HEK293 (cell line): ENCODE measurements around the gene ALG10.
"Not testable (repeated sequence)": the region's sequence is repeated elsewhere in the genome, so short reads cannot be mapped to it uniquely, and the experiment has no call there.

Experiments
- SETDB1 ChIP-seq: IDR thresholded peaks from one replicate; pipeline ENCODE4 v1.6.1; 2017; ENCODE audit warnings: mild to moderate bottlenecking, low read length, moderate library complexity, mixed read lengths; ENCODE audit not compliant: insufficient read length
- ZNF324 ChIP-seq: fragments of 450-650 bp; formaldehyde crosslinking; IDR thresholded peaks from 2 replicates; pipeline ENCODE4 v1.5.1; 2016; ENCODE audit warnings: missing biosample characterization, missing genetic modification characterization
- TF ChIP-seq, protein P1 (sequence below): fragments of 450-650 bp; formaldehyde crosslinking; IDR thresholded peaks from 2 replicates; pipeline ENCODE4 v1.5.1; 2016; ENCODE audit warnings: missing biosample characterization, missing genetic modification characterization
- TF ChIP-seq, protein P2 (sequence below): fragments of 450-650 bp; formaldehyde crosslinking; optimal IDR thresholded peaks from 2 replicates; pipeline ENCODE3; 2016; ENCODE audit warnings: missing biosample characterization, mild to moderate bottlenecking, missing genetic modification characterization
- TF ChIP-seq, protein P3 (sequence below): fragments of 450-650 bp; formaldehyde crosslinking; IDR thresholded peaks from 2 replicates; pipeline ENCODE4 v1.5.1; 2016; ENCODE audit warnings: missing biosample characterization, missing genetic modification characterization

DNA sequence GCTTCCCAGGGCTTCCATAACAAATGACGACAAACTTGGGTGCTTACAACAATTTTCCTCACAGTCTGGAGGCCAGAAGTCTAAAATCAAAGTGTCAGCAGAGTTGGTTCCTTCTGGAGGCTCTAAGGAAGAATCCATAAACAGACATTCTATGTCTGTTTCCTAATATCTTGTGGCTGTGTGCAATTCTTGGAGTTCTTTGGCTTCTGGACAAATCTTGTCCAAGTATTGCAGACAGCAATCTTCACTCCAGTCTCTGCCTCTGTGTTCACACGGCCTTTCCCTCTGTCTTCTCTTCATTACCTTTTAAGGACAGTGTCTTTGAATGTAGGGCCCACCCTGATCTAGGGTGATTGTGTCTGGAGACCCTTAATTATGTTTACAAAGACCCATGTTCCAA lies 5.4 kb downstream of the ALG10 start:
- TF ChIP-seq, protein P1, sequence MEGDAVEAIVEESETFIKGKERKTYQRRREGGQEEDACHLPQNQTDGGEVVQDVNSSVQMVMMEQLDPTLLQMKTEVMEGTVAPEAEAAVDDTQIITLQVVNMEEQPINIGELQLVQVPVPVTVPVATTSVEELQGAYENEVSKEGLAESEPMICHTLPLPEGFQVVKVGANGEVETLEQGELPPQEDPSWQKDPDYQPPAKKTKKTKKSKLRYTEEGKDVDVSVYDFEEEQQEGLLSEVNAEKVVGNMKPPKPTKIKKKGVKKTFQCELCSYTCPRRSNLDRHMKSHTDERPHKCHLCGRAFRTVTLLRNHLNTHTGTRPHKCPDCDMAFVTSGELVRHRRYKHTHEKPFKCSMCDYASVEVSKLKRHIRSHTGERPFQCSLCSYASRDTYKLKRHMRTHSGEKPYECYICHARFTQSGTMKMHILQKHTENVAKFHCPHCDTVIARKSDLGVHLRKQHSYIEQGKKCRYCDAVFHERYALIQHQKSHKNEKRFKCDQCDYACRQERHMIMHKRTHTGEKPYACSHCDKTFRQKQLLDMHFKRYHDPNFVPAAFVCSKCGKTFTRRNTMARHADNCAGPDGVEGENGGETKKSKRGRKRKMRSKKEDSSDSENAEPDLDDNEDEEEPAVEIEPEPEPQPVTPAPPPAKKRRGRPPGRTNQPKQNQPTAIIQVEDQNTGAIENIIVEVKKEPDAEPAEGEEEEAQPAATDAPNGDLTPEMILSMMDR (tag by site-specific recombination): not testable (repeated sequence)
- TF ChIP-seq SETDB1; ZNF324 (tag by site-specific recombination): not testable (repeated sequence)
- TF ChIP-seq, protein P2, sequence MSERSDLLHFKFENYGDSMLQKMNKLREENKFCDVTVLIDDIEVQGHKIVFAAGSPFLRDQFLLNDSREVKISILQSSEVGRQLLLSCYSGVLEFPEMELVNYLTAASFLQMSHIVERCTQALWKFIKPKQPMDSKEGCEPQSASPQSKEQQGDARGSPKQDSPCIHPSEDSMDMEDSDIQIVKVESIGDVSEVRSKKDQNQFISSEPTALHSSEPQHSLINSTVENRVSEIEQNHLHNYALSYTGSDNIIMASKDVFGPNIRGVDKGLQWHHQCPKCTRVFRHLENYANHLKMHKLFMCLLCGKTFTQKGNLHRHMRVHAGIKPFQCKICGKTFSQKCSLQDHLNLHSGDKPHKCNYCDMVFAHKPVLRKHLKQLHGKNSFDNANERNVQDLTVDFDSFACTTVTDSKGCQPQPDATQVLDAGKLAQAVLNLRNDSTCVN (tag by site-specific recombination): not testable (repeated sequence)
- TF ChIP-seq, protein P3, sequence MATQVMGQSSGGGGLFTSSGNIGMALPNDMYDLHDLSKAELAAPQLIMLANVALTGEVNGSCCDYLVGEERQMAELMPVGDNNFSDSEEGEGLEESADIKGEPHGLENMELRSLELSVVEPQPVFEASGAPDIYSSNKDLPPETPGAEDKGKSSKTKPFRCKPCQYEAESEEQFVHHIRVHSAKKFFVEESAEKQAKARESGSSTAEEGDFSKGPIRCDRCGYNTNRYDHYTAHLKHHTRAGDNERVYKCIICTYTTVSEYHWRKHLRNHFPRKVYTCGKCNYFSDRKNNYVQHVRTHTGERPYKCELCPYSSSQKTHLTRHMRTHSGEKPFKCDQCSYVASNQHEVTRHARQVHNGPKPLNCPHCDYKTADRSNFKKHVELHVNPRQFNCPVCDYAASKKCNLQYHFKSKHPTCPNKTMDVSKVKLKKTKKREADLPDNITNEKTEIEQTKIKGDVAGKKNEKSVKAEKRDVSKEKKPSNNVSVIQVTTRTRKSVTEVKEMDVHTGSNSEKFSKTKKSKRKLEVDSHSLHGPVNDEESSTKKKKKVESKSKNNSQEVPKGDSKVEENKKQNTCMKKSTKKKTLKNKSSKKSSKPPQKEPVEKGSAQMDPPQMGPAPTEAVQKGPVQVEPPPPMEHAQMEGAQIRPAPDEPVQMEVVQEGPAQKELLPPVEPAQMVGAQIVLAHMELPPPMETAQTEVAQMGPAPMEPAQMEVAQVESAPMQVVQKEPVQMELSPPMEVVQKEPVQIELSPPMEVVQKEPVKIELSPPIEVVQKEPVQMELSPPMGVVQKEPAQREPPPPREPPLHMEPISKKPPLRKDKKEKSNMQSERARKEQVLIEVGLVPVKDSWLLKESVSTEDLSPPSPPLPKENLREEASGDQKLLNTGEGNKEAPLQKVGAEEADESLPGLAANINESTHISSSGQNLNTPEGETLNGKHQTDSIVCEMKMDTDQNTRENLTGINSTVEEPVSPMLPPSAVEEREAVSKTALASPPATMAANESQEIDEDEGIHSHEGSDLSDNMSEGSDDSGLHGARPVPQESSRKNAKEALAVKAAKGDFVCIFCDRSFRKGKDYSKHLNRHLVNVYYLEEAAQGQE (tag by site-specific recombination): not testable (repeated sequence)
